MM.1S (cell line): ENCODE measurements around the gene MYLK3.

Source experiments
- CTCF ChIP-seq: fragments of 300-600 bp; sonication (generic); IDR thresholded peaks from 2 replicates; pipeline ENCODE4 v1.5.1; 2016; ENCODE audit warnings: antibody characterized with exemption, low read length, mixed read lengths
- EZH2 ChIP-seq: fragments of 300-600 bp; sonication (generic); optimal IDR thresholded peaks from 2 replicates; pipeline ENCODE3; 2017; ENCODE audit warnings: low read depth, mild to moderate bottlenecking, antibody characterized with exemption, low read length, mixed read lengths

DNA sequence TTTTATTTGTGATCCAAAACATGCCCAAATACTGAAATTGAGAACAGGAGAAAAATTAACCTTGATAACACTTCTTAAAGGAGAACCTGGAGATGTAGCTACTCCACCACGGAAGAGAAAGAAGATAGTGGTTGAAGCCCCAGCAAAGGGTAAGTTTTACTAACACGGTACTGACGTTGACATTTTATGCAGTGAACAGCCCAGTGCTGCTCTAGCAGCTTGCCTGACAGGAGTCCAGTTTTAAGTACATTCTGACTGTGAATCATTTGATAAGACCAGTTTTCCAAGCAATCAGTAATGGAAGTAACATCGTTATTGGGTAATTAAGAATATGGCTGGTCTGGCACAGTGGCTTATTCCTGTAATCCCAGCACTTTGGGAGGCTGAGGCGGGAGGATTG lies 52.2 kb downstream of the MYLK3 start:
- TF ChIP-seq CTCF (no peak), EZH2 (no peak)
